GM10248 (cell line): ENCODE data around the gene ZFHX2.
"Not testable (repeated sequence)": the region's sequence is repeated elsewhere in the genome, so short reads cannot be mapped to it uniquely, and the experiment has no call there.

Experiments used
- CTCF ChIA-PET: fragments of 300-600 bp; sonication (Branson Sonifier 250); formaldehyde crosslinking; extraction: SDS; loops from one replicate; lab custom pipeline; 2021; ENCODE audit warnings: antibody characterized with exemption; lab: Yijun Ruan, JAX
- POLR2A ChIA-PET: fragments of 350-650 bp; sonication (Branson Sonifier 250); formaldehyde crosslinking; extraction: SDS; loops from one replicate; lab custom pipeline; 2020; ENCODE audit warnings: antibody characterized with exemption; lab: Yijun Ruan, JAX
- DNase-seq: peaks from one replicate; pipeline ENCODE4 v3.0.0; 2012; ENCODE audit errors: extremely low spot score
- TF ChIP-seq, protein P1 (sequence below): IDR thresholded peaks from 2 replicates; pipeline ENCODE4 v1.5.1; 2012; ENCODE audit warnings: mild to moderate bottlenecking, low read depth; ENCODE audit errors: extremely low read depth, missing control alignments, control extremely low read depth

ZFHX2 gene

DNA sequence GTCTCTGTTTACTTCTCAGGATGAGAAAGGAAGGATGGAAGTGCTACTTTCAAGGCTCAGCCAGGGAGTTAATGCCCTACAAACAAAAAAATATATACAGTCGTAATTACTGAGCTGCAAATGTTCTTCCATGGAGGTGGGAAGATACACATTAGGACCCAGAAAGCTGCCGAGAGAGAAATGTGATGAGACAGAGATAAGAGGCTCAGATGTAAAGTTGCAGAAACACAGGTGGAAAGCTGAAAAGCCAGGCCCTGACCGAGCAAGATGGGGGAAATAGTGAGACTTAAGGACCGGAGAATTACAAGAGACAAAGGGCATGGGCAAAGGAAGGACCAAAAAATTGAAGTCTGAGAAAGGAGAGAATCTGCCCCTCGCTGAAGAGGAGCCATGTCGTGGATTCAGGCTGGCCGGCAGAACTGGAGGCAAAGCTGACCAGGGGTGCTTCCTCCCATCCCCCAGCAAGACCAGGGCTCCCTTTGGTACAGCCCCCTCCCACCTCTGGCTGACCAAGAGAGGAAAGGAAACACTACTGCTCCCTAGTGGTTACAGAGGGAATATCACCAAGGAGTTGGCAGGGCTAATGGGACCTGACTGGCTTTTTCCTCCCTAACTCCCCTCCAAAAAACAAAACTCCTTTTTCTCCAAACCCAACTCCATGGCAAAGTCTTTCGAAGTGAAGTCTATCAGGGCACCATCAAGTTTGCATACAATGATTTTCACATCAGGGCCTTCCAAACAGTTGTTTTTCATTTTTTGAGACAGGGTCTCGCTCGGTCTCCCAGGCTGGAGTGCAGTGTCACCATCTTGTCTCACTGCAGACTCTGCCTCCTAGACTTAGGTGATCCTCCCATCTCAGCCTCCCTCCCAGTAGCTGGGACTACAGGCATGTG is 12.1 kb downstream of the ZFHX2 start:
- DNase-seq, result peak; percentile 81
- CTCF ChIA-PET, result interaction anchor here (0.6 to 7.9 kb wide), 18 partner anchors 10 to 63 kb away, joined by 3 to 75 read pairs (median 4); partner anchors contain the start of genes THTPA and ZFHX2
- TF ChIP-seq, protein P1, sequence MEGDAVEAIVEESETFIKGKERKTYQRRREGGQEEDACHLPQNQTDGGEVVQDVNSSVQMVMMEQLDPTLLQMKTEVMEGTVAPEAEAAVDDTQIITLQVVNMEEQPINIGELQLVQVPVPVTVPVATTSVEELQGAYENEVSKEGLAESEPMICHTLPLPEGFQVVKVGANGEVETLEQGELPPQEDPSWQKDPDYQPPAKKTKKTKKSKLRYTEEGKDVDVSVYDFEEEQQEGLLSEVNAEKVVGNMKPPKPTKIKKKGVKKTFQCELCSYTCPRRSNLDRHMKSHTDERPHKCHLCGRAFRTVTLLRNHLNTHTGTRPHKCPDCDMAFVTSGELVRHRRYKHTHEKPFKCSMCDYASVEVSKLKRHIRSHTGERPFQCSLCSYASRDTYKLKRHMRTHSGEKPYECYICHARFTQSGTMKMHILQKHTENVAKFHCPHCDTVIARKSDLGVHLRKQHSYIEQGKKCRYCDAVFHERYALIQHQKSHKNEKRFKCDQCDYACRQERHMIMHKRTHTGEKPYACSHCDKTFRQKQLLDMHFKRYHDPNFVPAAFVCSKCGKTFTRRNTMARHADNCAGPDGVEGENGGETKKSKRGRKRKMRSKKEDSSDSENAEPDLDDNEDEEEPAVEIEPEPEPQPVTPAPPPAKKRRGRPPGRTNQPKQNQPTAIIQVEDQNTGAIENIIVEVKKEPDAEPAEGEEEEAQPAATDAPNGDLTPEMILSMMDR, result peak; percentile 89
- POLR2A ChIA-PET, result no interaction called here

DNA sequence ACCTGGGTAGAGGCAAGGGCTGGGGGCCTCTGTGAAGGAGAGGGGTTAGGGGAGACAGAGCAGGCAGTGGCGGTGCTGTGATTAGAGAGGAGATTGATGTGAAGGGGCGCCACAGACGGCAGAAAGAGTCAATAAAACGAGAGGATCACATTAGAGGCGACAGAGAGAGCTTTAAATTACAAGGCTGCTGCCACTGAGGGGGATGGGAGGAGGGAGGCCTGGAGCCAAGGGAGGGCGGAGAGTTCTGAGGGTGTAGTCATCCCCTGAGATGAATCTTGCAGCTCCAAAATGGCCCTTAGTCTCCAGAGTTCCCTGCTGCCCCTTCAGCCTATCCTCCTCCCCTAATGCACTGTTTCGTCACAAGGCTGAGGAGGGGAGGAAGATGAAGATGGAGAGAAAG is 12.8 kb downstream of the ZFHX2 start:
- TF ChIP-seq, protein P1, result no peak
- ChIA-PET POLR2A (interaction anchor here (0.6 kb wide), 1 partner anchor 102 kb away, joined by 8 read pairs; no protein-coding TSS in a partner anchor), CTCF (interaction anchor here (1.0 to 7.9 kb wide), 12 partner anchors 9 to 62 kb away, joined by 3 to 75 read pairs (median 10); partner anchors contain the start of genes THTPA and ZFHX2)
- DNase-seq, result no peak

DNA sequence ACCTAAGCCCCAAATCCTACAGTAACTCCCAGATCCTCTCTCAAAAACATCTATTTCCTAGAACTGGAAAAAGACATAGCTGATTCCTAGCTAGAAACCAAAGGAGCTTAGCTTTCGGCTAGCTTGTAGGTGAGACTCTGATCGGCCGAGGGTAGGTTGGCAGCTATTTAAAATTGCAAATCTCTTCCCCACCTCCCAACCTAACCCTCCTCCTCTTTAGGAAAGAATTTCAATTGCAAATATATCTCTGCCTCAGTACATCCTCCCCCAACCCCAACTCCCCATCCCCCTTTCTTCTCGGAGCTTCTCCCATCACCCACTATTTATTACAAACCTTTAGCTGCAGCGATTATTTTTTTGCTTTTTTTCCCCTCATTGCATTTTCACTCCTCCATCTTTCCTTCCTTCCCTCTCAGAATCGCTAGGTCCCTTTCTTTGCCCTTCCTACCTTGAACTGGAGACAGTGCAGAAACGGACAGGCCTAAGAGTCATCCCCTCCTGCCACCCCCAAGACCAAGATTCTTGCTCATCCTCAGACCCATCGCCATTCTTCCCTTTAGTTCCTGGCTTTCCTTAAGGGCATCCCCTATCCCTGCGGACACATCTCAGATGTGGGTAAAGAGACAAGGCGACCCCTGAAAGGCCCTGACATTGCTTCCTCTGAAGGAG is 13.4 kb downstream of the ZFHX2 start:
- POLR2A ChIA-PET, result interaction anchor here (0.6 kb wide), 1 partner anchor 102 kb away, joined by 8 read pairs; no protein-coding TSS in a partner anchor
- CTCF ChIA-PET, result interaction anchor here (1.0 to 7.9 kb wide), 13 partner anchors 8 to 62 kb away, joined by 3 to 75 read pairs (median 9); partner anchors contain the start of genes THTPA and ZFHX2
- no peak for DNase-seq
- TF ChIP-seq, protein P1, result no peak

DNA sequence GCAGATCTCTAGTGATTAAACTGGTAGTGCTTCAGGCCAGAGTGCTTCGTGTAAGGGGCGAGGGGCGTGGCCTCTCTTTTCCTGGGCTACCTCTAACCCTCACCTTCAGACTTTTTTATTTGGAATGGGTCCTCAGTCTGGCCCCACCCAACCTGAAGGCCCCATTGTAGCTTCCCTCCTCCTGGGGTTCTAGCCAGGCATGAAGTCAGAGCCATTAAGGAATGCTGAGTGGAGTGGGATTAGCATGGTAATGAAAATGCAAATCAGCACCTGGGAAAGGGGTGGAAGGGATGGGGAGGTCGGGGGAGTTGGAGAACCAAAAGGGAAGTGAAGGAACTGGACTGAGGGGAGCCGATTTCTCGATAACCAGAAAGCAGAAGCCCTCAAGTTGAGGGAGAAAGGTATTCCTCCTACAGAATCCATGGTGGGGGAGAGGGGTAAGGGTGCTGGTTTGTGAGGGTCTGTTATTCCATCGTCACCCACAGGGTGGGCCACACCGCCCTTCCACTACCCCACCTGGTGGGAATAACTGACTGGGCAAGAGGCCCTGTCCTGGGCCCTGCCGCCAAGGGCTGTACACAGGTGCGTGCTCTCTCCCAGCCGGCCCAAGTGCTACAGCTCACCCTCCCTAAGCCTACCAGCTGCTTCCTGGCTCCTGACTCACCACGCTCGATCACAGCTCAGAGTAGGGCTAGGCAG is 14.1 kb downstream of the ZFHX2 start:
- CTCF ChIA-PET, result interaction anchor here (1.0 to 7.9 kb wide), 6 partner anchors 9 to 61 kb away, joined by 3 to 75 read pairs (median 14); no protein-coding TSS in a partner anchor
- POLR2A ChIA-PET, result no interaction called here
- no peak for DNase-seq
- TF ChIP-seq, protein P1, result no peak

DNA sequence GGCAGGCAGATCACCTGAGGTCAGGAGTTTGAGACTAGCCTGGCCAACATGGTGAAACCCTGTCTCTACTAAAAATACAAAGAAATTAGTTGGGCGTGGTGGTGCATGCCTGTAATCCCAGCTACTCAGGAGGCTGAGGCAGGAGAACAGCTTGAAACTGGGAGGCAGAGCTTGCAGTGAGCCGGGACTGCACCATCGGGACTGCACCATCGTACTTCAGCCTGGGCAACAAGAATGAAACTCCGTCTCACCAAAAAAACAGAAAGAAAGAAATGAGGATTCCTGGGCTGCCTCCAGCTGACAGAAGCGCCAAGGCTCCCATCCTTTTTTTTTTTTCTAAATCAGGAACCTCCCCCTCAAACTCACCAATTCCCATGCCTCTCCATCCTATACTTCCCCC is 14.7 kb downstream of the ZFHX2 start:
- DNase-seq, POLR2A ChIA-PET: not testable (repeated sequence)
- CTCF ChIA-PET, result interaction anchor here (1.3 to 7.9 kb wide), 4 partner anchors 10 to 60 kb away, joined by 3 to 75 read pairs (median 34); no protein-coding TSS in a partner anchor

DNA sequence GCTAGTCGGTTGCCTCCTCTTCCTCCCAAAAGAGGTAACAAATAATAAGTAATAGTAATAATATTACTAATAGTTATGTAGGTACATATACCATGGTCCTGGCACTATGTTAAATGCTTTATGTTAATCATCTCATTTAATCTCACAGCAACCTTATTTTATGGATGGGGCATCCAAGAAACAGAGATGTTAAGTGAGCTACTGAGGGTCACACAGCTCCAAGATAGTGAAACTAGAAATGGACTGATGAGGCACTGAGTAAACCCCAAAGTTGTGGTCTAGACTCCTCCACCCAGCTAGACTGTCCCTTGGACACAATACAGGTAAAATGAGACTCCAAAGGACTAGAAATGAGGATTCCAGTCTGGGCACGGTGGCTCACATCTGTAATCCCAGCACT is 15.1 kb downstream of the ZFHX2 start:
- TF ChIP-seq, protein P1, result no peak
- no peak for DNase-seq
- ChIA-PET POLR2A (no interaction called here), CTCF (interaction anchor here (1.3 to 7.9 kb wide), 4 partner anchors 10 to 60 kb away, joined by 3 to 75 read pairs (median 34); no protein-coding TSS in a partner anchor)
